NCI-H748 (cell line): ENCODE results near the gene HACD2.
"Not testable (repeated sequence)": the region's sequence is repeated elsewhere in the genome, so short reads cannot be mapped to it uniquely, and the experiment has no call there.

Experiments used
- DNase-seq: peaks from one replicate; lab custom pipeline; 2025; ENCODE audit not compliant: unreplicated experiment; lab: John Stamatoyannopoulos, UW

The HACD2 gene

GRCh38 chr3:123611674-123612073 is 26.8 kb upstream of the HACD2 start:
- DNase-seq: not testable (repeated sequence)

- DNase-seq: no peak
These were observed 26.2 kb upstream of the HACD2 start for GRCh38 chr3:123611082-123611481.

GRCh38 chr3:123610331-123610730 is 25.5 kb upstream of the HACD2 start:
- no peak for DNase-seq

- DNase-seq: no peak
These were observed 24.2 kb upstream of the HACD2 start for GRCh38 chr3:123609063-123609462.

- no peak for DNase-seq
These were observed 23.5 kb upstream of the HACD2 start for GRCh38 chr3:123608263-123608937.

- no peak for DNase-seq
These were observed 21.7 kb upstream of the HACD2 start for GRCh38 chr3:123606527-123606926.

GRCh38 chr3:123605789-123606234 is 21.0 kb upstream of the HACD2 start:
- DNase-seq: no peak

DNA sequence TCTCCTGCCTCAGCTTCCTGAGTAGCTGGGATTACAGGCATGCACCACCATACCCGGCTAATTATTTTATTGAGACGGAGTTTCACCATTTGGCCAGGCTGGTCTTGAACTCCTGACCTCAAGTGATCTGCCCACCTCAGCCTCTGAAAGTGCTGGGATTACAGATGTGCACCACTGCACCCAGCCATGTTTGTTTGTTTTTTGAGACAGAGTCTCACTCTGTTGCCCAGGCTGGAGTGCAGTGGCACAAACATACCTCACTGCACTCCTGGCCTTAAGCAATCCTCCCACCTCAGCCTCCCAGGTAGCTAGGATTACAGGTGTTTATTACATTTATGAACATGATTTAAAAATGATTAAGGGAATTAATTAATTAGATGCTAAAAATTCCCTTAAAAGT is 18.3 kb upstream of the HACD2 start:
- DNase-seq: not testable (repeated sequence)

- no peak for DNase-seq
These were observed 17.5 kb upstream of the HACD2 start for GRCh38 chr3:123602325-123602724.

- DNase-seq: not testable (repeated sequence)
These were observed 16.0 kb upstream of the HACD2 start for GRCh38 chr3:123600863-123601262.

DNA sequence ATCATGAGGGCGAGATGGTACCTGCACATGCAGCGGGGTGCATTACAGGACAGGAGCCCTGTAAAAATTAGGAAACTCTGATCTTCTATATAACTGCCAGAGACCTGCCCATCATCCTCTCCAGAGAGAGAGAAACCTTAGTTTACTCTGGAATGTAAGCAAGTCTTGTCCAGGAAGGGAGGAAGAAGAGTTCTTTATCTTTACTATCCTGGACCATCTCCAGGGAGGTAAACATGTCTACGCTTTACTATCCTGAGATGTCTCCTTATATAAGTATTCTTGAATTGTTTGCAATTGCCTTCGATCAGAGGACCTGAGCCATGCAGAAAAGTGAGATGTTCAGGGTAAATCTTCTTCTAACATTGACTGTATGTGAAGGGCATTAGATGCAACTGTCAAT is 12.7 kb upstream of the HACD2 start:
- DNase-seq: no peak

DNA sequence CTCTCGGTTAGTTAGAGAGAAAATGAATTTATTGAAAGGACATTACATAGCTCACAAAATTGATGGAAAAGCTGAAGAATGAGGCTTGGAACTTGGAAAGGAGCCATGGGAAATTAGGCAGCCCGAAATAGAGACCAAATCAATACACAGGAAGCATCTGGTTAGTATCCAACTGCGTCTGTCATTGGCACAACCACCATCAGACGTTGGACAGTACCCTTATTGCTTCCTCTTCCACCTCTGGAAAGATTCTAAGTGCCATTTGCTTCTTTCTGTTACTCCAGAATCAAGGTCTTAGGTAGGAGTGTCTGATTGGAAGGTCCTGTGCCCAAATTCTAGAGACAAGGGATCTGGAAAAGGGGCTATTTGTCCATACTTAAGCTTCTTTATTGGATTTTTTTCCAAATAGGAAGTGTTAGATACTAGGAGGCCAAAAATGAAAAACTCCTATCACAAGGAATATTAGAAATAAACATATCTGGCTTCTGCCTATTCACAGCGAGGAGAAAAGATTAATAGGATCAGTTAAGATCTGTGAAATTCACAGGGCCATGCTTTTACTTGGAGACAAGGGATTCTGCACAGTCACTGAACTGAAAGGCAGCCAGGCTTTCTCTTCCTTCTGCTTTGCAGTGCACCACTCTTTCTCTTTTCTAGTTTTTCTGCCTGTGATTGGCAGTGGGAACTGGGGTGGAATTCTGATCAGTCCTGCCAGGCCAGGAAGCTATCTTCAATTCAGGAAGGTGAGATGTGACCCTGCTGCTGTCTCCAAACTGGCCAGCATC is 10.7 kb upstream of the HACD2 start:
- no peak for DNase-seq

GRCh38 chr3:123593381-123593780 is 8.5 kb upstream of the HACD2 start:
- no peak for DNase-seq

DNA sequence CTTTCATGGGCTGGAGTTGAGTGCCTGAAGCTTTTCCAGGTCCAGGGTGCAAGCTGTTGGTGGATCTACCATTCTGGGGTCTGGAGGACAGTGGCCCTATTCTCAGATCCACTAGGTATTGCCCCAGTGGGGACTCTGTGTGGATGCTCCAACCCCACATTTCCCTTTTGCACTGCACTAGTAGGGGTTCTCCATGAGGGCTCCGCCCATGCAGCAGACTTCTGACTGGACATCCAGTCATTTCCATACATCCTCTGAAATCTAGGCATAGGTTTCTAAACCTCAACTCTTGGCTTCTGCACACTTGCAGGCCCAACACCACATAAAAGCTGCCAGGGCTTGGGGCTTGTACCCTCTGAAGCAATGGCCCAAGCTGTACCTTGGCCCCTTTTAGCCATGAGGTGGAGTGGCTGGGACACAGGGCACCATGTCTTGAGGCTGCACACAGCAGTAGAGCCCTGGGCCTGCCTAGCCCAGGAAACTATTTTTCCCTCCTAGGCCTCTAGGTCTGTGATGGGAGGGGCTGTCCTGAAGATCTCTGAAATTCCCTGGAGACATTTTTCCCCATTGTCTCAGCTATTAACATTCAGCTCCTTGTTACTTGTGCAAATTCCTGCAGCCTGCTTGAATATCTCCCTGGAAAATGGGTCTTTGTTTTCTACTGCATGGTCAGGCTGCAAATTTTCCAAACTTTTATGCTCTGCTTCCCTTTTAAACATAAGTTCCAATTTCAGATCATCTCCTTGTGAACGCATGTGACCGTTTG is 6.0 kb upstream of the HACD2 start:
- DNase-seq: no peak

DNA sequence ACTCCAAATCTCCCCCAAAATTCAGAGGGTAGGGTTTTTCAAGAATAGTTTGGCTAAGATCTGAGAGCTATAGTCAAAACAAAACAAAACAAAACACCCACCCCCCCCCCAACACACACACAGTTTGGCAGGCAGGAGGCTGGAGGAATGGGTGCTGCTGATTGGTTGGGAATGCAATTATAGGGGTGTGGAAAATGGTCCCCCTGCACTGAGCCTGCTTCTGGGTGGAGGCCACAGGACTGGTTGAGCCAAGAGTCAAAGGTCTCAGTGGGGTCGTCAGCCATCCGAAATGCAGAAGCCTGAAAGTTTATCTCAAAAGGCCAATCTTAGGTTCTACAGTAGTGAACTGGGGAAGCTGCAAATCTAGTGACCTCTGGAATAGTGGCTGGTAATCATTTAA is 2.5 kb upstream of the HACD2 start:
- no peak for DNase-seq

DNA sequence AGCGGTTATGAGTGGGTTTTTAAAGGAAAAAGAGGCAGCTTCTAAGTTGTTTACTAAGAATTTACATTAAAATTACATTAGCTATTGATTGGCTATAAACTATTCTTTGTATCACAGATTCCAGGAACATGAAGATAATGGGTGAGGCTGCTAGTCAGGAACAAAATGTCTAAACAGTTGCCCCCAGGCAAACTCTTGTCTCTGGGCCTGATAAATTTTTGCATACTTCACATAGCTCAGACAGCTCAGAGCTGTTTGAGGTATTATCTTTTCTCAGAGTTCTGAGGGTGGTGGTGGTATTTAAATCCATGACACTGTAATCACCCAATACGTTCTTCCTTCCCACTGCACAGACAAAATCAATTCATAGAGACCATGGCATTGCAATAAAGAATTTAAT is 2.1 kb upstream of the HACD2 start:
- DNase-seq: no peak

- peak; percentile 80 for DNase-seq
These were observed 1.3 kb upstream of the HACD2 start for GRCh38 chr3:123586131-123586530.

GRCh38 chr3:123584284-123584987 is 417 bp downstream of the HACD2 start:
- peak; percentile 61 for DNase-seq

DNA sequence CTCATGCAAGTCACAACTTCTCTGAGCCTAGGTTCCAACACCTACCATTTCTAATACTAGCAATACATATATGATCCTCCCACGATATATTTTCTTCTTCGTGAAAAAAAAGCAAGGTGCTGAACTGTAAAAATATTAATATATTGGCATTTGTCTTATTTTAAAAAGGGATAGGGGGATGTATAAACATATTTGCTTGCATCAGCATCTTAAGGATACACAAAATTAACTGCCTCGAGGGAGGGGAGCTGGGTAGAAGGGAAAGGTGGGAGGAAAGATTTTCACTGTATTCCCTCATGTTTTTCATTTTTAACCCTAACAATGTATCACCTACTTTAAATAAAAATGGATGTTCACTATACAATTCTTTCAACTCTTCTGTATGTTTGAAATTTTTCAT is 1.3 kb downstream of the HACD2 start:
- DNase-seq: no peak

DNA sequence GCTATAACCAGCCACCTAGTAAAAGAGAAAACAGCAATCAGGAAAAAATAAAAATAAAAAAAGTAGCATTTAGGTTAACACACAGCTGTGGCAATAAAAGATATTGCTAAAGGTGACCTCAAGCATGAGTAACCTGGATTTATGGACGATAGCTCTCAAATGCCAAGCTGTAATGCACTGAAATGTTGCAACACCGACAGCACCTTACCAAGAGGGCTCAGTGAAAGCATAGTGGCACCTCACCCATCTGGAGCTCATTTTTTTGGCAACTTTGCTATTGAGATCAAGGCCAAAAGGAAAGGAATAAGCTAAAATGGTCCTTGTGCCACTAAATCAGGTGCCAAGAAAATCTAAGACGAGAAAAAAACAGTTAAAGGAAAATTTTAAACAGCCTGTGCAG is 2.5 kb downstream of the HACD2 start:
- DNase-seq: no peak

- DNase-seq: no peak
These were observed 8.7 kb downstream of the HACD2 start for GRCh38 chr3:123576122-123576521.
